Activated T-cell treated with anti-CD3 and anti-CD28 coated beads, Interleukin-2, amount 50 U/mL, for 72 hours (primary cell): ENCODE data around the gene ARSI. TPM values are rescaled to one million over a fixed set of nuclear protein-coding genes. Genes with fewer than 3 reads are reported as not detected.

Source experiments
- ATAC-seq, 2 donors: fragments of 150-1000 bp; cut with Tn5 transposase; replicated peaks in 1 of 2; 2 replicates each; pipeline ENCODE4 v1.10.0; 2021; ENCODE audit warnings: moderate library complexity in 2 of 2, mild to moderate bottlenecking in 1 of 2
- DNase-seq, 2 donors: peaks; one replicate each; pipeline ENCODE4 v3.0.0; 2021 to 2022; ENCODE audit warnings: mixed read lengths in 1 of 2
- H3K27ac Mint-ChIP-seq: one replicate; pipeline ENCODE4 v1.8.0; 2022; ENCODE audit warnings: mild to moderate bottlenecking, moderate library complexity, mixed read lengths
- H3K27me3 Mint-ChIP-seq: one replicate; pipeline ENCODE4 v1.8.0; 2022; ENCODE audit warnings: low read depth, mixed read lengths
- H3K36me3 Mint-ChIP-seq, 2 donors: one replicate each; pipeline ENCODE4 v1.8.0; 2022; ENCODE audit warnings: mixed read lengths in 2 of 2, mild to moderate bottlenecking in 1 of 2; ENCODE audit not compliant: insufficient read depth in 2 of 2
- H3K4me1 Mint-ChIP-seq: one replicate; pipeline ENCODE4 v1.8.0; 2022; ENCODE audit warnings: low read depth, mixed read lengths
- H3K4me3 Mint-ChIP-seq, 2 donors: one replicate each; pipeline ENCODE4 v1.8.0; 2022; ENCODE audit warnings: mild to moderate bottlenecking in 2 of 2, mixed read lengths in 2 of 2, moderate library complexity in 2 of 2
- H3K9me3 Mint-ChIP-seq, 2 donors: one replicate each; pipeline ENCODE4 v1.8.0; 2022; ENCODE audit warnings: mixed read lengths in 2 of 2
- total RNA-seq, 2 donors: library from RNA; stranded (reverse); gene quantifications; one replicate each; pipeline ENCODE4 v1.2.3, GENCODE V29; 2022

The ARSI gene
- total RNA-seq, 2 donors from 2014 or later, result not detected

GRCh38 chr5:150321784-150322183, 19.1 kb upstream of the ARSI start:
- peaks cover 4% of the 10 kb centered on the region for H3K27me3 Mint-ChIP-seq
- no peak overlapping the region for H3K27ac Mint-ChIP-seq
- no peak for DNase-seq
- H3K36me3 Mint-ChIP-seq, result no peaks in the 10 kb centered on the region
- no peak for ATAC-seq
- H3K9me3 Mint-ChIP-seq, result peaks cover 0 to 2% of the 10 kb centered on the region in 2 donors
- peaks cover 6% of the 10 kb centered on the region for H3K4me1 Mint-ChIP-seq
- no peak overlapping the region for H3K4me3 Mint-ChIP-seq

- DNase-seq, result no peak
- Mint-ChIP-seq H3K27ac (no peak overlapping the region), H3K9me3 (peaks cover 0 to 2% of the 10 kb centered on the region in 2 donors), H3K4me1 (peaks cover 6% of the 10 kb centered on the region), H3K36me3 (no peaks in the 10 kb centered on the region), H3K4me3 (no peak overlapping the region), H3K27me3 (peaks cover 4% of the 10 kb centered on the region)
- no peak for ATAC-seq
Measured at GRCh38 chr5:150321211-150321610, 18.5 kb upstream of the ARSI start.

- DNase-seq, result no peak
- Mint-ChIP-seq H3K36me3 (no peaks in the 10 kb centered on the region), H3K27me3 (peaks cover 4% of the 10 kb centered on the region), H3K9me3 (peaks cover 0 to 2% of the 10 kb centered on the region in 2 donors), H3K4me3 (no peak overlapping the region), H3K4me1 (peaks cover 6% of the 10 kb centered on the region), H3K27ac (no peak overlapping the region)
- ATAC-seq, result no peak
Measured at GRCh38 chr5:150320044-150320613, 17.4 kb upstream of the ARSI start.

- Mint-ChIP-seq H3K4me1 (peaks cover 6% of the 10 kb centered on the region), H3K36me3 (no peaks in the 10 kb centered on the region), H3K27me3 (peaks cover 4% of the 10 kb centered on the region), H3K9me3 (peaks cover 0 to 2% of the 10 kb centered on the region in 2 donors), H3K27ac (no peak overlapping the region), H3K4me3 (no peak overlapping the region)
- no peak for ATAC-seq
- no peak for DNase-seq
Measured at GRCh38 chr5:150319484-150319790, 16.7 kb upstream of the ARSI start.

- peaks cover 0 to 2% of the 10 kb centered on the region in 2 donors for H3K9me3 Mint-ChIP-seq
Measured at GRCh38 chr5:150318613-150319483, 16.1 kb upstream of the ARSI start.

GRCh38 chr5:150317048-150318003, 14.6 kb upstream of the ARSI start:
- peak; percentile 6 to 19 for DNase-seq

More at GRCh38 chr5:150318613-150319483, 16.1 kb upstream of the ARSI start:
- Mint-ChIP-seq H3K36me3 (no peaks in the 10 kb centered on the region), H3K4me3 (no peak overlapping the region), H3K27me3 (peaks cover 4% of the 10 kb centered on the region), H3K4me1 (peaks cover 6% of the 10 kb centered on the region), H3K27ac (no peak overlapping the region)
- ATAC-seq (no peak), DNase-seq (no peak)

GRCh38 chr5:150316320-150316719, 13.6 kb upstream of the ARSI start:
- H3K4me3 Mint-ChIP-seq, result no peak overlapping the region
- no peaks in the 10 kb centered on the region for H3K4me1 Mint-ChIP-seq
- ATAC-seq, result no peak
- H3K36me3 Mint-ChIP-seq, result no peaks in the 10 kb centered on the region
- no peaks in the 10 kb centered on the region for H3K9me3 Mint-ChIP-seq
- no peak overlapping the region for H3K27ac Mint-ChIP-seq
- no peak for DNase-seq
- H3K27me3 Mint-ChIP-seq, result peaks cover 4% of the 10 kb centered on the region

More at GRCh38 chr5:150317048-150318003, 14.6 kb upstream of the ARSI start:
- ATAC-seq, result peak; percentile 74 to 85
- Mint-ChIP-seq H3K9me3 (peaks cover 0 to 2% of the 10 kb centered on the region in 2 donors), H3K27me3 (peaks cover 4% of the 10 kb centered on the region), H3K4me1 (peaks cover 6% of the 10 kb centered on the region), H3K36me3 (no peaks in the 10 kb centered on the region), H3K27ac (no peak overlapping the region), H3K4me3 (no peak overlapping the region)

GRCh38 chr5:150315245-150315644, 12.5 kb upstream of the ARSI start:
- DNase-seq, result no peak
- no peaks in the 10 kb centered on the region for H3K9me3 Mint-ChIP-seq
- H3K27ac Mint-ChIP-seq, result no peak overlapping the region
- H3K4me3 Mint-ChIP-seq, result no peak overlapping the region
- peaks cover 4% of the 10 kb centered on the region for H3K27me3 Mint-ChIP-seq
- no peaks in the 10 kb centered on the region for H3K36me3 Mint-ChIP-seq
- no peaks in the 10 kb centered on the region for H3K4me1 Mint-ChIP-seq
- ATAC-seq, result no peak

GRCh38 chr5:150313921-150314716, 11.4 kb upstream of the ARSI start:
- DNase-seq (no peak), ATAC-seq (no peak)
- H3K27ac Mint-ChIP-seq, result no peak overlapping the region
- no peak overlapping the region for H3K4me3 Mint-ChIP-seq
- H3K27me3 Mint-ChIP-seq, result peaks cover 4% of the 10 kb centered on the region
- no peaks in the 10 kb centered on the region for H3K9me3 Mint-ChIP-seq
- no peaks in the 10 kb centered on the region for H3K4me1 Mint-ChIP-seq
- H3K36me3 Mint-ChIP-seq, result no peaks in the 10 kb centered on the region

- ATAC-seq, result no peak
Measured at GRCh38 chr5:150313501-150313900, 10.8 kb upstream of the ARSI start.

GRCh38 chr5:150312518-150312917, 9.8 kb upstream of the ARSI start:
- no peaks in the 10 kb centered on the region for H3K4me1 Mint-ChIP-seq

More at GRCh38 chr5:150313501-150313900, 10.8 kb upstream of the ARSI start:
- Mint-ChIP-seq H3K27ac (no peak overlapping the region), H3K36me3 (no peaks in the 10 kb centered on the region), H3K9me3 (no peaks in the 10 kb centered on the region), H3K4me1 (no peaks in the 10 kb centered on the region), H3K4me3 (no peak overlapping the region), H3K27me3 (peaks cover 4% of the 10 kb centered on the region)
- no peak for DNase-seq

GRCh38 chr5:150311015-150311692, 8.4 kb upstream of the ARSI start:
- no peaks in the 10 kb centered on the region for H3K36me3 Mint-ChIP-seq
- H3K4me3 Mint-ChIP-seq, result no peak overlapping the region
- DNase-seq, result no peak
- no peak for ATAC-seq
- no peak overlapping the region for H3K27ac Mint-ChIP-seq
- no peaks in the 10 kb centered on the region for H3K4me1 Mint-ChIP-seq
- H3K27me3 Mint-ChIP-seq, result no peaks in the 10 kb centered on the region
- H3K9me3 Mint-ChIP-seq, result no peaks in the 10 kb centered on the region

More at GRCh38 chr5:150312518-150312917, 9.8 kb upstream of the ARSI start:
- Mint-ChIP-seq H3K27ac (no peak overlapping the region), H3K4me3 (no peak overlapping the region), H3K27me3 (no peaks in the 10 kb centered on the region), H3K9me3 (no peaks in the 10 kb centered on the region), H3K36me3 (no peaks in the 10 kb centered on the region)
- no peak for DNase-seq
- ATAC-seq, result no peak
